Peyer's patch (tissue), 4 donors: ENCODE results near the gene DGKH.

Source experiments
- POLR2A ChIP-seq, 2 donors: fragments of 450-650 bp; IDR thresholded peaks; one replicate each; pipeline ENCODE4 v1.5.1; 2017; ENCODE audit warnings: antibody characterized with exemption in 2 of 2, mild to moderate bottlenecking in 2 of 2, moderate library complexity in 2 of 2
- TF ChIP-seq, protein P1 (sequence below), 6 experiments: fragments of 450-650 bp in 4 of 6; fragments of 200-600 bp in 2 of 6; sonication (generic) in 1 of 6; IDR thresholded peaks; one replicate each; pipeline ENCODE4 v1.5.1; 2017 to 2019; ENCODE audit warnings: antibody characterized with exemption in 6 of 6, mild to moderate bottlenecking in 3 of 6, moderate library complexity in 1 of 6

DNA sequence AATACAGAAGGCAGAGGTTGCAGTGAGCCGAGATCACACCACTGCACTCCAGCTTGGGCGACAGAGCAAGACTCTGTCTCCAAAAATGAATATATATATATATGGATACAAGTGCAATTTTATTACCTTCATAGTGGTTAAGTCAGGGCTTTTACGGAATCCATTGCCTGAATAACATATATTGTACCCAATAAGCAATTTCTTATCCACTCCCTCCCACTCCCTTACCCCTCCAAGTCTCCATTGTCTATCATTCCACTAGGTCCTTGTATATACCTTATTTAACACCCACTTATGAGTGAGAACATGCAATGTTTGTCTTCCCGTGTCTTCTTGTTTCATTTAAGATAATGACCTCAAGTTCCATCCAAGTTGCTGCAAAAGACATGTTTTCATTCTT is 175.2 kb downstream of the DGKH start:
- TF ChIP-seq, protein P1, sequence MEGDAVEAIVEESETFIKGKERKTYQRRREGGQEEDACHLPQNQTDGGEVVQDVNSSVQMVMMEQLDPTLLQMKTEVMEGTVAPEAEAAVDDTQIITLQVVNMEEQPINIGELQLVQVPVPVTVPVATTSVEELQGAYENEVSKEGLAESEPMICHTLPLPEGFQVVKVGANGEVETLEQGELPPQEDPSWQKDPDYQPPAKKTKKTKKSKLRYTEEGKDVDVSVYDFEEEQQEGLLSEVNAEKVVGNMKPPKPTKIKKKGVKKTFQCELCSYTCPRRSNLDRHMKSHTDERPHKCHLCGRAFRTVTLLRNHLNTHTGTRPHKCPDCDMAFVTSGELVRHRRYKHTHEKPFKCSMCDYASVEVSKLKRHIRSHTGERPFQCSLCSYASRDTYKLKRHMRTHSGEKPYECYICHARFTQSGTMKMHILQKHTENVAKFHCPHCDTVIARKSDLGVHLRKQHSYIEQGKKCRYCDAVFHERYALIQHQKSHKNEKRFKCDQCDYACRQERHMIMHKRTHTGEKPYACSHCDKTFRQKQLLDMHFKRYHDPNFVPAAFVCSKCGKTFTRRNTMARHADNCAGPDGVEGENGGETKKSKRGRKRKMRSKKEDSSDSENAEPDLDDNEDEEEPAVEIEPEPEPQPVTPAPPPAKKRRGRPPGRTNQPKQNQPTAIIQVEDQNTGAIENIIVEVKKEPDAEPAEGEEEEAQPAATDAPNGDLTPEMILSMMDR (IDR thresholded peaks at IDR 0.05) = no peak
- no peak for TF ChIP-seq POLR2A (IDR thresholded peaks at IDR 0.05)
